Right lung (tissue), 5 donors: ENCODE results near the gene MAML1. TPM values are rescaled to one million over a fixed set of nuclear protein-coding genes. Genes with fewer than 3 reads are reported as not detected.
A peak's percentile ranks its signal among the peaks of the same experiment; 100 is the strongest.
"Not testable (repeated sequence)": the region's sequence is repeated elsewhere in the genome, so short reads cannot be mapped to it uniquely, and the experiment has no call there.

ENCODE experiments used
- DNase-seq, 2 donors: peaks; one replicate each; pipeline ENCODE4 v3.0.0-alpha.2; 2013
- polyA plus RNA-seq, 5 donors: library from polyadenylated mRNA; unstranded; fragments of 120-200 nt; gene quantifications; one replicate each; pipeline versions ENCODE4 v1.2.1 to v1.2.3, GENCODE V29; 2013; ENCODE audit warnings: inconsistent platforms in 1 of 5, low replicate concordance in 1 of 5; ENCODE audit not compliant: insufficient read length in 5 of 5, insufficient read depth in 1 of 5

The MAML1 gene
- polyA plus RNA-seq, 5 donors, result 39.2 to 46.4 (median 43.1) TPM

GRCh38 chr5:179731791-179732411 lies 721 bp upstream of the MAML1 start:
- no peak for DNase-seq

GRCh38 chr5:179732918-179733771 lies 523 bp downstream of the MAML1 start:
- DNase-seq, result peak; percentile 25 to 39

GRCh38 chr5:179733772-179734126 lies 1.1 kb downstream of the MAML1 start:
- DNase-seq, result no peak

DNA sequence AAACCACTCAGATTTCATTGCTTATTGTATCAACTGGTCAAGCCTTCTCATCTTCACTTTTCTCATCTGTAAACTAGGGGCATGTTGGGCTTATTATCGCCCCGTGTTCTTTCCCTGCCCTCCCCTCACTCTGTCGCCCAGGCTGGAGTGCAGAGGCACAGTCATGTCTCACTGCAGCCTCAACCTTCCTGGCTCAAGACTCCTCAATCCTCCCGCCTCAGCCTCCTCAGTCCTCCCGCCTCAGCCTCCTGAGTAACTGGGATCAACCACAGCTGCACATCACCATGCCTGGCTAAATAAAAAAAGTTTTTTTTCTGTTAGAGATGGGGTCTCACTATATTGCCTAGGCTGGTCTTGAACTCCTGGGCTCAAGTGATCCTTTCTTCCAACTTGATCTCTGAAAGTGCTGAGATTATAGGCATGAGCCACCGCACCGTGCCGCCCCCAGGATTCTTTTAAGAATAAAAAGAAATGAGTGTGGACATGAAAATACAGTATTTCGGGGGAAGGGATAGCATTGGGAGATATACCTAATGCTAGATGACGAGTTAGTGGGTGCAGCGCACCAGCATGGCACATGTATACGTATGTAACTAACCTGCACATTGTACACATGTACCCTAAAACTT lies 2.0 kb downstream of the MAML1 start:
- no peak for DNase-seq

DNA sequence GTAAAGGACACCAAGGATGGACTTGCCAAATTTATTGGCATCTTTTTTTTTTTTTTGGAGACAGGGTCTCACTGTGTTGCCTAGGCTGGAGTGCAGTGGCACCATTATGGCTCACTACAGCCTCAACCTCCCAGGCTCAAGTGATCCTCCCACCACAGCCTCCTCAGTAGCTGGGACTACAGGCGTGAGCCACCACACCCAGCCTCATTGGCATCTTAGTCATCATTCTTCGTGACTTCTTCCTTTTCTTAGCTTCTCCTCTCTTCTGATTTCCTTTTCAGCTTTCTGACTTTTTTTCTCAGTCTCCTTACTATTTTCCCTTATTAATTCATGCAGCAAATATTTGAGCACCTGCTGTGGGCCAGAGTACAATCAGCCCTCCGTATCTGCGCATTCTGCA lies 6.1 kb downstream of the MAML1 start:
- DNase-seq, result no peak

DNA sequence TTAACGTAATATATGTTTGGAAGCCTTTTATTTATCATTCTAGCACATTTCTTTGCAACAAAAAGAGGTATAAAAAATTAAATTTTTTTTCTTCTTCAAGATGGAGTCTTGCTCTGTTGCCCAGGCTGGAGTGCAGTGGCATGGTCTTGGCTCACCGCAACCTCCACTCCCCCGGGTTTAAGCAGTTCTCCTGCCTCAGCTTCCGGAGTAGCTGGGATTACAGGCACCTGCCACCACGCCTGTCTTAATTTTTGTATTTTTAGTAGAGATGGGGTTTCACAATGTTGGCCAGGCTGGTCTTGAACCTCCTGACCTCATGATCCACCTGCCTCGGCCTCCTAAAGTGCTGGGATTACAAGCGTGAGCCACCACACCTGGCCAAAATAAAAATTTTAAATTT lies 11.5 kb downstream of the MAML1 start:
- DNase-seq, result not testable (repeated sequence)

- no peak for DNase-seq
Observed at GRCh38 chr5:179746872-179747271, 14.2 kb downstream of the MAML1 start.

- no peak for DNase-seq
Observed at GRCh38 chr5:179747811-179748210, 15.2 kb downstream of the MAML1 start.

DNA sequence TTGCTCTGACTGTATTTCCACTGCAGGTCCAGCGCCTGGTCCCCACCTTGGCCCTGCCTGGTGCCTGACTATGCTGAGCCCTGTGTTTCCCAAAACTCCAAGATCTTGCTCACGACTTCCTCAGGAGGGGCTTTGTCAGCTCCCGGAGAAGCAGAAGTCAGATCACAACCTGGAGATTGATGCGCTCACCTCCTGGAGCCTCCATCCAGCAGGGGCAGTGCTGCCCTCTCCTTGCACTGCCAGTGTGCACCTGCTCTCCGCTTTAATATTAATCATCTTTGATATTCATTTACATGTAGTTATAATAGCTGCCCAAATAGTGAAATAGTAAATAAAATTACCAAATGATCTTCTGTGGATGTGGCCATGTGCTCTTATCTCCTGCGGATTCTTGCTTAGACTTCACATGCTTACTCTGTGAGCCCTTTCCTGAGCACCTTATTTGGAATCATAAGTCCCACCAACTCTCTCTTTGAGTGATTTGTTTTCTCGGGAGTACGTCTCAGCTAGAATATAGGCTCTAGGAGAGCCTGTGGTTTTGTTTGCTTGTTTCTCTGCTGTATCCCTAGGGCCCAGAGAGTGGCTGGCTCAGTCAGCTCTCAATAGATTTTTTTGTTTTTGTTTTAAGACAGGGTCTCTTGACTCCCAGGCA lies 17.4 kb downstream of the MAML1 start:
- DNase-seq, result no peak

- no peak for DNase-seq
Observed at GRCh38 chr5:179753971-179754370, 21.3 kb downstream of the MAML1 start.

DNA sequence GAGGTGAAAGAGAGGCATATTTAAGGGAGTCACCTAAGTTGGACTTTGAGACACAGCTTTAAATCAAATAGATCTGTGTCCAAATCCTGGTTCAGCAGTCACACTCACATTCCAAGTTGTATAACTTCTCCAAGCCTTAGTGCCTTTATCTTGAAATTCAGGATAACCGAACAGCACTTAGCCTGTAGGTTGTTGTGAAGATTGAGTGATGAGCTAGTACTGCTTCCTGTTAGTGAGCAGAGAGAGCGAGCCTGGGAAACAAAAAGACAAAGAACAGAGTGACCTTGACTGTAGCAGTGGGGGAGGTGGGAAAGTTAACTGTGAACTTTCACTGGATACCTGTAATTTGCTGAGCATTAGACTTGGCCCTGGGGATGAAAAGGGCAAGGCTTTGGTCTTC lies 22.4 kb downstream of the MAML1 start:
- DNase-seq, result no peak

- DNase-seq, result no peak
Observed at GRCh38 chr5:179758955-179759354, 26.3 kb downstream of the MAML1 start.

GRCh38 chr5:179759581-179760551 lies 27.2 kb downstream of the MAML1 start:
- no peak for DNase-seq

GRCh38 chr5:179762079-179762780 lies 29.6 kb downstream of the MAML1 start:
- no peak for DNase-seq

GRCh38 chr5:179762781-179763176 lies 30.2 kb downstream of the MAML1 start:
- DNase-seq, result no peak

GRCh38 chr5:179763215-179763945 lies 30.8 kb downstream of the MAML1 start:
- peak; percentile 36 to 57 for DNase-seq

GRCh38 chr5:179764056-179764455 lies 31.4 kb downstream of the MAML1 start:
- DNase-seq, result no peak

DNA sequence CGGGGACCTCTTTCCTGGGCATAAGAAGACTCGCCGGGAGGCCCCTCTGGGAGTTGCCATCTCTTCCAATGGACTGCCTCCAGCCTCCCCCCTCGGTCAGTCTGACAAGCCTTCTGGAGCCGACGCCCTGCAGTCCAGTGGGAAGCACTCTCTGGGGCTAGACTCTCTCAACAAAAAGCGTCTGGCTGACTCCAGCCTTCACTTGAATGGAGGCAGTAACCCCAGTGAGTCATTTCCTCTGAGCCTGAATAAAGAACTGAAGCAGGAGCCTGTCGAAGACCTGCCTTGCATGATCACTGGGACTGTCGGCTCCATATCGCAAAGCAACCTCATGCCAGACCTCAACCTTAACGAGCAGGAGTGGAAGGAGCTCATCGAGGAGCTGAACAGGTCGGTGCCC lies 32.8 kb downstream of the MAML1 start:
- DNase-seq, result no peak

GRCh38 chr5:179766021-179766725 lies 33.6 kb downstream of the MAML1 start:
- no peak for DNase-seq
